HG03060 (cell line): Measurements from ENCODE around the gene CIB4.

Source experiments
- ATAC-seq: cut with Tn5 transposase; IDR thresholded peaks from one replicate; pipeline ENCODE4 v1.9.1; 2021; ENCODE audit warnings: low read depth, moderate number of reproducible peaks; ENCODE audit not compliant: unreplicated experiment

CIB4 gene

GRCh38 chr2:26627350-26628105 lies 13.6 kb downstream of the CIB4 start:
- no peak for ATAC-seq

- no peak for ATAC-seq
Observed at GRCh38 chr2:26626606-26627005, 14.6 kb downstream of the CIB4 start.

GRCh38 chr2:26623541-26624495 lies 17.3 kb downstream of the CIB4 start:
- no peak for ATAC-seq

- no peak for ATAC-seq
Observed at GRCh38 chr2:26621469-26622199, 19.5 kb downstream of the CIB4 start.

- ATAC-seq: no peak
Observed at GRCh38 chr2:26620031-26620605, 21.0 kb downstream of the CIB4 start.

GRCh38 chr2:26619521-26619951 lies 21.6 kb downstream of the CIB4 start:
- no peak for ATAC-seq

- no peak for ATAC-seq
Observed at GRCh38 chr2:26619096-26619495, 22.1 kb downstream of the CIB4 start.

- no peak for ATAC-seq
Observed at GRCh38 chr2:26618611-26619010, 22.6 kb downstream of the CIB4 start.

- no peak for ATAC-seq
Observed at GRCh38 chr2:26617588-26618083, 23.5 kb downstream of the CIB4 start.

GRCh38 chr2:26616706-26617587 lies 24.2 kb downstream of the CIB4 start:
- no peak for ATAC-seq

- ATAC-seq: no peak
Observed at GRCh38 chr2:26615860-26616705, 25.1 kb downstream of the CIB4 start.

GRCh38 chr2:26615336-26615859 lies 25.8 kb downstream of the CIB4 start:
- ATAC-seq: no peak

- ATAC-seq: no peak
Observed at GRCh38 chr2:26614216-26615138, 26.7 kb downstream of the CIB4 start.

GRCh38 chr2:26613241-26614215 lies 27.6 kb downstream of the CIB4 start:
- ATAC-seq: no peak

- ATAC-seq: no peak
Observed at GRCh38 chr2:26612522-26613240, 28.5 kb downstream of the CIB4 start.
